Measurements from ENCODE around the gene SERPINA6.

DNA sequence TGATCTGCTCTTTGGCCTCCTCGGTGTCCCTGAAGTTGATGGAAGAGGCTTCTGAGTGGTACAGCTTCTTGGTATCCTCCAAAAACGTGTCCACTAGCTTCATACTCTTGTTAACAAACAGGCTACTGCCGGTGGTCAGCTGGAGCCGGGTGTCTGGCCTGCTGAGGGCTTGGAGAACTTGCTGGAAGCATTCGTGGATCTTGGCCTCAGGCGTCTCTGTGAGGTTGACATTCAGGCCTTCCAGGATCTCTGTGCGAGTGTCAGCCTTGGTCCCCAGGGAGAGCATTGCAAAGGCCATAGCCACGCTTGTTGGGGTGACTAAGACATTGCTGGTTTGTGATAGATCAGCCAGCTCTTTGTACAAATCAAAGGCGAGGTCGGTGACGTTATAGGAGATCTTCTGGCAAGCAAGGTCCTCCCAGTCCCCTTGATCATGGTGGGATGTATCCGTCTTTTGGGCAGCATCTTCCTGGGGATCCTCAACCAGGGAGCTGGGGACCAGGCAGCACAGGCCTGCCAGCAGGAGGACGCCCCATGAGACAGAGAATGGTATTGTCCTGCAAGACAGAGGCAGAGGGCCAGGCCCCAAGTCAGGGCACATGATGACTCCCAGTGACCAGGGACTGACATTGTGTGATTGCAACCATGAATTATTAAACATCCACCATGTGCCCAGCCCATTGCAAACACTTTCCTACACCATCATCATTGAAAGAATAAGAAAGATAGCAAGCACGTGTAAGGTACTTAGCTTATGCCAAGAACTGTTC lies 43.2 kb upstream of the SERPINA6 start, which contains the start of gene SERPINA2:
- TF ChIP-seq, protein P1, sequence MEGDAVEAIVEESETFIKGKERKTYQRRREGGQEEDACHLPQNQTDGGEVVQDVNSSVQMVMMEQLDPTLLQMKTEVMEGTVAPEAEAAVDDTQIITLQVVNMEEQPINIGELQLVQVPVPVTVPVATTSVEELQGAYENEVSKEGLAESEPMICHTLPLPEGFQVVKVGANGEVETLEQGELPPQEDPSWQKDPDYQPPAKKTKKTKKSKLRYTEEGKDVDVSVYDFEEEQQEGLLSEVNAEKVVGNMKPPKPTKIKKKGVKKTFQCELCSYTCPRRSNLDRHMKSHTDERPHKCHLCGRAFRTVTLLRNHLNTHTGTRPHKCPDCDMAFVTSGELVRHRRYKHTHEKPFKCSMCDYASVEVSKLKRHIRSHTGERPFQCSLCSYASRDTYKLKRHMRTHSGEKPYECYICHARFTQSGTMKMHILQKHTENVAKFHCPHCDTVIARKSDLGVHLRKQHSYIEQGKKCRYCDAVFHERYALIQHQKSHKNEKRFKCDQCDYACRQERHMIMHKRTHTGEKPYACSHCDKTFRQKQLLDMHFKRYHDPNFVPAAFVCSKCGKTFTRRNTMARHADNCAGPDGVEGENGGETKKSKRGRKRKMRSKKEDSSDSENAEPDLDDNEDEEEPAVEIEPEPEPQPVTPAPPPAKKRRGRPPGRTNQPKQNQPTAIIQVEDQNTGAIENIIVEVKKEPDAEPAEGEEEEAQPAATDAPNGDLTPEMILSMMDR (IDR thresholded peaks at IDR 0.05) = no peak
- no peak for TF ChIP-seq POLR2A (IDR thresholded peaks at IDR 0.05)

All from testis (tissue), 2 donors.